Mesenchymal stem cell (in vitro differentiated cells and primary cell): ENCODE results near the gene PPFIBP2.

Source experiments
- DNase-seq: peaks from one replicate; pipeline ENCODE4 v3.0.0-alpha.2; 2013
- H2AFZ ChIP-seq: one replicate; pipeline ENCODE4 v1.6.1; 2013; ENCODE audit warnings: low read depth, mild to moderate bottlenecking, control low read depth, inconsistent platforms, low read length, moderate library complexity
- H2AK5ac ChIP-seq: 2 replicates; pipeline ENCODE4 v1.6.1; 2013; ENCODE audit warnings: low read length, moderate library complexity, mild to moderate bottlenecking, inconsistent platforms; ENCODE audit not compliant: severe bottlenecking
- H2BK120ac ChIP-seq: one replicate; pipeline ENCODE4 v1.6.1; 2013; ENCODE audit warnings: low read depth, mild to moderate bottlenecking, inconsistent platforms, low read length, moderate library complexity
- H2BK12ac ChIP-seq, 2 experiments: one replicate each; pipeline ENCODE4 v1.6.1; 2013; ENCODE audit warnings: inconsistent platforms in 2 of 2, low read length in 2 of 2, mild to moderate bottlenecking in 2 of 2, moderate library complexity in 2 of 2, control low read depth in 1 of 2
- H2BK15ac ChIP-seq: one replicate; pipeline ENCODE4 v1.6.1; 2013; ENCODE audit warnings: mild to moderate bottlenecking, low read depth, inconsistent platforms; ENCODE audit not compliant: poor library complexity, severe bottlenecking
- H2BK5ac ChIP-seq: 2 replicates; pipeline ENCODE4 v1.6.1; 2013; ENCODE audit warnings: low read depth, mild to moderate bottlenecking, low read length, control low read depth, inconsistent platforms; ENCODE audit not compliant: poor library complexity, severe bottlenecking
- H3K14ac ChIP-seq, 2 experiments: one replicate each; pipeline ENCODE4 v1.6.1; 2013; ENCODE audit warnings: inconsistent platforms in 2 of 2, low read length in 2 of 2, control low read depth in 1 of 2, mild to moderate bottlenecking in 1 of 2, moderate library complexity in 1 of 2
- H3K18ac ChIP-seq, 2 experiments: one replicate each; pipeline ENCODE4 v1.6.1; 2013; ENCODE audit warnings: inconsistent platforms in 2 of 2, low read length in 2 of 2, control low read depth in 1 of 2, low read depth in 1 of 2, mild to moderate bottlenecking in 1 of 2
- H3K23ac ChIP-seq, 2 experiments: one replicate each; pipeline ENCODE4 v1.6.1; 2013; ENCODE audit warnings: inconsistent platforms in 2 of 2, low read length in 2 of 2, mild to moderate bottlenecking in 2 of 2, moderate library complexity in 2 of 2, control low read depth in 1 of 2
- H3K27ac ChIP-seq: 2 replicates; pipeline ENCODE4 v1.5.1; 2013; ENCODE audit warnings: mild to moderate bottlenecking, moderate library complexity, low read length, control low read depth, inconsistent platforms; ENCODE audit not compliant: poor library complexity, severe bottlenecking
- H3K27me3 ChIP-seq, 2 experiments: 2 replicates each; pipeline versions ENCODE4 v1.6.1 to v1.7.0; 2013; ENCODE audit warnings: low read length in 2 of 2, mild to moderate bottlenecking in 2 of 2, moderate library complexity in 2 of 2, control low read depth in 1 of 2, inconsistent platforms in 1 of 2; ENCODE audit not compliant: control insufficient read depth in 1 of 2, insufficient read depth in 1 of 2
- H3K36me3 ChIP-seq, 2 experiments: 2 replicates each; pipeline versions ENCODE4 v1.6.1 to v1.7.0; 2013; ENCODE audit warnings: low read length in 2 of 2, control low read depth in 1 of 2, inconsistent platforms in 1 of 2, low read depth in 1 of 2, mild to moderate bottlenecking in 1 of 2; ENCODE audit not compliant: insufficient read depth in 2 of 2, control insufficient read depth in 1 of 2
- H3K4ac ChIP-seq, 2 experiments: one replicate each; pipeline ENCODE4 v1.6.1; 2013; ENCODE audit warnings: inconsistent platforms in 2 of 2, low read length in 2 of 2, mild to moderate bottlenecking in 2 of 2, moderate library complexity in 2 of 2, control low read depth in 1 of 2, low read depth in 1 of 2
- H3K4me1 ChIP-seq: 2 replicates; pipeline ENCODE4 v1.6.1; 2013; ENCODE audit warnings: low read depth, low read length, control low read depth; ENCODE audit not compliant: control insufficient read depth, insufficient read depth
- H3K4me2 ChIP-seq: 2 replicates; pipeline ENCODE4 v1.6.1; 2013; ENCODE audit warnings: low read length, mild to moderate bottlenecking, inconsistent platforms; ENCODE audit not compliant: poor library complexity, severe bottlenecking
- H3K4me3 ChIP-seq, 2 experiments: 2 replicates each; pipeline versions ENCODE4 v1.5.1 to v1.7.0; 2013; ENCODE audit warnings: low read length in 2 of 2, mild to moderate bottlenecking in 2 of 2, control low read depth in 1 of 2, low read depth in 1 of 2; ENCODE audit not compliant: insufficient read depth in 1 of 2
- H3K79me1 ChIP-seq: replicated peaks from 2 replicates; pipeline ENCODE4 v1.6.1; 2013; ENCODE audit warnings: mild to moderate bottlenecking, control low read depth, low read length, inconsistent platforms; ENCODE audit not compliant: poor library complexity, severe bottlenecking
- H3K9ac ChIP-seq: 2 replicates; pipeline ENCODE4 v1.7.0; 2013; ENCODE audit warnings: mild to moderate bottlenecking, low read length, moderate library complexity
- H3K9me3 ChIP-seq: 2 replicates; pipeline ENCODE4 v1.7.0; 2013; ENCODE audit warnings: mild to moderate bottlenecking, low read length; ENCODE audit not compliant: control insufficient read depth
- H4K8ac ChIP-seq: one replicate; pipeline ENCODE4 v1.6.1; 2013; ENCODE audit warnings: inconsistent platforms, mild to moderate bottlenecking, low read length, moderate library complexity
- H4K91ac ChIP-seq: one replicate; pipeline ENCODE4 v1.6.1; 2013; ENCODE audit warnings: mild to moderate bottlenecking, low read length, inconsistent platforms
- WGBS: methylation state at CpG from one replicate; pipeline ENCODE4 v1.1.7; 2013; ENCODE audit warnings: mixed read lengths; 5-methylcytosine and 5-hydroxymethylcytosine counted together

Gene PPFIBP2

DNA sequence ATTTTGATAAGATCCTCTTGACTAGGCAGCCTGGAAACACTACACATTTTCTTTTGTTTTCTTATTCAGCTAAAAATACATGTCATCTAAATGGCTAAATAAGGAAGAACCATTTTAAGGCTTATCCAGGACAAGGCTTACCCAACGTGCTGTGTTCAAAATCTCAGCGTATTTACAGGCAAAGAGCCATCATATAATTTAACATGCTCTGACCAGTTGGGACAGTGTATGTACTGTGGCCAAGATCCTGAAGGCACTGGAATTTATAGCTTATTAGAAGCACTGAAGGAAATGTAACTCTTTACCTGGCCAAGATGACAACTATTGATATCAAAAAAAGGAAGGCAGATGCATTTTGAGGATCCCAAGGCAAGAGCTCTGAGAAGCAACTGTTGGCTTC lies 71.1 kb downstream of the PPFIBP2 start:
- no peaks in the 10 kb centered on the region for H3K4me1 ChIP-seq
- DNase-seq, result no peak
- 97% methylated on average over 2 of the region's 2 CpGs for WGBS

DNA sequence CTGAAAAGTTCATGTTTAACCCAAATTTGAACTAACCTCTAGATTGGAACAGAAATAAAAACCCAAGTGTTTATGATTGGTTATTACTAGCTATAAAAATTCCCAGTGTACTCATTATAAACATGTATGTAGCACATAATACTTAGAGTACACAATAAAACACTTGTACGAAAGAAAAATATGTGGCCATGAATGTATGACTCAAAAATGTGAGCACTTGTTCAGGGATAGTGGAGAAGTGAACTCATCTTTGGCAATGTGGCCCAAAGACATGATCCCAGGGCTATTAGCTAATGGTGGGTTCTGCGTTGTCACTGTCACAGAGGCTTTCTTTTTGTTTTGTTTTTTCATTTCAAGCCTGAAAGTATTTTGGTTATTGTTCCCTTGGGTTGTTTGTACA lies 72.0 kb downstream of the PPFIBP2 start:
- H3K23ac ChIP-seq, result no peak overlapping the region
- WGBS, result 67% methylated on average over 1 of the region's 2 CpGs

More for the DNA sequence above, 71.1 kb downstream of the PPFIBP2 start:
- Histone ChIP-seq H4K8ac (no peak overlapping the region), H3K27me3 (no peaks in the 10 kb centered on the region), H3K4me2 (no peak overlapping the region), H2BK15ac (no peak overlapping the region), H3K23ac (no peak overlapping the region), H3K27ac (no peak overlapping the region), H3K18ac (no peak overlapping the region), H3K36me3 (no peaks in the 10 kb centered on the region), H3K4me3 (no peak overlapping the region), H3K14ac (no peak overlapping the region), H3K9ac (no peak overlapping the region), H2BK12ac (no peak overlapping the region), H2BK5ac (no peak overlapping the region), H4K91ac (no peak overlapping the region), H3K79me1 (no peaks in the 10 kb centered on the region), H2AFZ (no peak overlapping the region), H3K4ac (no peak overlapping the region), H3K9me3 (no peaks in the 10 kb centered on the region), H2AK5ac (no peak overlapping the region), H2BK120ac (no peak overlapping the region)

DNA sequence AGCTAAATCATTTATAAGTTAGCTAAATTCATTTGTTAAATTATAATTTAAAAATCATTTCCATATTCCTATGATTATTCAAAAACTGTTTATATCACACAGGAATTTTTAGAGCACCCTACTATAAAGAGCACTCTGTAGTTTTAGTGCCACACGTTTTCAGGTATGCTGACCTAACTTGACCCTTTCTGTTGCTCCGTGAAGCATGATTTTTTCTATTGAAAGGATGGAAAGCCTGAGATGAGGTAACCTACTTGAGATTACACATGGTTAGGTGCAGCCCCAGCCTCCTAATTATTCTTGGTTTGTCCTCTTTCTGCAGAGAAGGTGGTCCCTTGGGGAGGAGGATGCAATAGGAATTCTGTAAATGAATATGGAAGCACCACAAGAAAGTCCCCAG lies 72.6 kb downstream of the PPFIBP2 start:
- Histone ChIP-seq H3K27me3 (no peaks in the 10 kb centered on the region), H2AK5ac (no peak overlapping the region), H3K9ac (no peak overlapping the region), H3K27ac (no peak overlapping the region), H2BK120ac (no peak overlapping the region), H3K4me1 (no peaks in the 10 kb centered on the region), H3K79me1 (no peaks in the 10 kb centered on the region), H2BK5ac (no peak overlapping the region), H3K18ac (no peak overlapping the region), H3K36me3 (no peaks in the 10 kb centered on the region), H3K9me3 (no peaks in the 10 kb centered on the region), H3K4ac (no peak overlapping the region), H3K14ac (no peak overlapping the region), H2BK15ac (no peak overlapping the region), H3K4me2 (no peak overlapping the region), H2AFZ (no peak overlapping the region), H4K8ac (no peak overlapping the region), H4K91ac (no peak overlapping the region), H3K23ac (no peak overlapping the region), H2BK12ac (no peak overlapping the region), H3K4me3 (no peak overlapping the region)
- DNase-seq, result no peak
- 97% methylated on average over 2 of the region's 2 CpGs for WGBS

More for the DNA sequence above, 72.0 kb downstream of the PPFIBP2 start:
- Histone ChIP-seq H3K27ac (no peak overlapping the region), H2BK12ac (no peak overlapping the region), H3K4ac (no peak overlapping the region), H3K9ac (no peak overlapping the region), H2BK5ac (no peak overlapping the region), H3K14ac (no peak overlapping the region), H3K4me1 (no peaks in the 10 kb centered on the region), H3K79me1 (no peaks in the 10 kb centered on the region), H2BK15ac (no peak overlapping the region), H3K9me3 (no peaks in the 10 kb centered on the region), H3K27me3 (no peaks in the 10 kb centered on the region), H4K8ac (no peak overlapping the region), H3K4me3 (no peak overlapping the region), H3K4me2 (no peak overlapping the region), H3K18ac (no peak overlapping the region), H4K91ac (no peak overlapping the region), H2AK5ac (no peak overlapping the region), H2AFZ (no peak overlapping the region), H3K36me3 (no peaks in the 10 kb centered on the region), H2BK120ac (no peak overlapping the region)
- peak; percentile 23 for DNase-seq

DNA sequence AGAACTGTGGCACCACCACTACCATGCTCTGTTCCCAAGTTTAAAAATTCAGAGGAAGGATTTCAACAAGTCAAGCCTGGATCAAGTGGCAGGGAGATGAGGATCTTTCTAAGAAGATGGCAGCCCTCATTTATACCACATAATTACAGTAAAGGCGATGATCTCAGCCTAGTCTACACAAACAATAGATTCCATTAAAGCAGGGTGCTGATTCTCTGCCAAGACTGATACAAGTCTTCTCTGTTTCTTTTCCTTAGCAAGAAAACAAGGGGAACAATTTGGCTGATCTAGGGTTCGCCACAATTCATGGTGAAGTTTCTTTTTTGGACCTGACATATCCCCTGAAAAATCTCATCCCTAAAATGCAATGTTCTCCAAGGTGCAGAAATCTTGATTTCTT lies 73.9 kb downstream of the PPFIBP2 start:
- WGBS, result 98% methylated on average over 2 of the region's 2 CpGs
- Histone ChIP-seq H3K9me3 (no peaks in the 10 kb centered on the region), H3K14ac (no peak overlapping the region), H3K4me2 (no peak overlapping the region), H3K23ac (no peak overlapping the region), H2BK12ac (no peak overlapping the region), H2BK15ac (no peak overlapping the region), H3K9ac (no peak overlapping the region), H2BK120ac (no peak overlapping the region), H3K18ac (no peak overlapping the region), H3K4me3 (no peak overlapping the region), H3K4me1 (no peaks in the 10 kb centered on the region), H3K36me3 (no peaks in the 10 kb centered on the region), H2AFZ (no peak overlapping the region), H2AK5ac (no peak overlapping the region), H3K27ac (no peak overlapping the region), H4K8ac (no peak overlapping the region), H4K91ac (no peak overlapping the region), H2BK5ac (no peak overlapping the region), H3K4ac (no peak overlapping the region), H3K27me3 (no peaks in the 10 kb centered on the region), H3K79me1 (no peaks in the 10 kb centered on the region)
- DNase-seq, result no peak
